Right lobe of liver (tissue), 4 donors: ENCODE results near the gene NLRP1.

Experiments
- CTCF ChIP-seq, 4 donors: fragments of 200-600 bp in 3 of 4; fragments of 450-650 bp in 1 of 4; IDR thresholded peaks; one replicate each; pipeline versions ENCODE4 v1.5.1 to v1.8.0; 2016 to 2022; ENCODE audit warnings: antibody characterized with exemption in 4 of 4, mild to moderate bottlenecking in 2 of 4
- POLR2A ChIP-seq: fragments of 450-650 bp; IDR thresholded peaks from one replicate; pipeline ENCODE4 v1.6.1; 2017; ENCODE audit warnings: antibody characterized with exemption, mild to moderate bottlenecking
- donor health status: DM: no; HTN: no; CAD: no.
- donor health status: DM: no; HTN: no; CAD: no.
- donor health status: DM: no; HTN: yes; CAD: no.

- TF ChIP-seq CTCF (IDR thresholded peaks at IDR 0.05) (no peak), POLR2A (no peak)
These were observed 21.1 kb upstream of the NLRP1 start for GRCh38 chr17:5605452-5605851.
